Rectal smooth muscle tissue (tissue), 1 donor: ENCODE results near the gene GKN1.
A peak's percentile ranks its signal among the peaks of the same experiment; 100 is the strongest.

Source experiments
- H3K27ac ChIP-seq: one replicate; pipeline ENCODE4 v1.7.0; 2013; ENCODE audit warnings: low read depth, low read length, inconsistent platforms
- H3K27me3 ChIP-seq: one replicate; pipeline ENCODE4 v1.7.0; 2013; ENCODE audit warnings: low read length; ENCODE audit not compliant: control insufficient read depth, insufficient read depth
- H3K36me3 ChIP-seq: one replicate; pipeline ENCODE4 v1.7.0; 2013; ENCODE audit warnings: low read length; ENCODE audit not compliant: control insufficient read depth, insufficient read depth
- H3K4me1 ChIP-seq: one replicate; pipeline ENCODE4 v1.7.0; 2013; ENCODE audit warnings: low read length; ENCODE audit not compliant: control insufficient read depth, insufficient read depth
- H3K4me3 ChIP-seq: one replicate; pipeline ENCODE4 v1.7.0; 2013; ENCODE audit warnings: low read length
- H3K9ac ChIP-seq: one replicate; pipeline ENCODE4 v1.7.0; 2013; ENCODE audit warnings: low read length

GKN1 gene

DNA sequence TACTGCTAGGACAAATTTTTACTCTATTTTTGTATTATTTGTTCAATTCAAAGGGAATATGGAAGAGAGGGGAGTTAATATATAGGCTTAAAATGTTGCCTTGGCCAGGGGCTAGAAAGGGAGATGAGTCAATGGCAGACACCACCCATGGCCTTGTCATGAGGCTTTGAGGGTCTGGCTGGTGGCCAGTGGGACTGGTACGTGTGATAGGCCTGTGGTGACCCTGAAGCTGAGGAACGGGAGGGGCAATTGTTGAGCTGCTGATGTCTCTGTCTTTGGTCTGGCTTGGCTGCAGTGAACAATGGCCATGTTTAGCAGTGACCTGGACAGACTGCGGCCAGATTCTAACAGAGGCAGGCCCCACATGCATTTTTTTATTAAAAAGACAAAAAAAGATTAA, 18.5 kb downstream of the GKN1 start:
- H3K36me3 ChIP-seq: no peaks in the 10 kb centered on the region
- H3K4me1 ChIP-seq: no peaks in the 10 kb centered on the region
- H3K27me3 ChIP-seq: no peaks in the 10 kb centered on the region
- H3K9ac ChIP-seq: no peak overlapping the region
- H3K4me3 ChIP-seq: no peak overlapping the region
- H3K27ac ChIP-seq: no peak overlapping the region

DNA sequence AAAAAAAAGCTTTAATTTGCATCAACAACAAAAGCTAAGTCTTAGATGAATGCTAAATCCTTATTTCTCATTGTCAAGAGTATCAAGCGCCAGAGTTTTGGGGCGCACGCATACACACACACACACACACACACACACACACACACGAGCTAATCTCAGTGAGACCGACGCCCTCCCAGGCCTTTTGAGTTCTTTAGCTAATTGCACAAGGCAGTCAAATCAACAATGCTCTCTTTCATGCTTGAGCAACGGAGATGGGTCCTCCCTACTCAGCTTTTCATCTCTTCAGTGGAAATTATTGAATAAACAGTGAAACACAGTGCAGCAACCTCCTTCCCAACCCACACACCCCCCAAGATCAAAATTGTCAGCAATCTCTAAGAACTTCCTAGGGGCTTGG, 19.2 kb downstream of the GKN1 start:
- Histone ChIP-seq H3K4me3 (no peak overlapping the region), H3K9ac (no peak overlapping the region), H3K36me3 (no peaks in the 10 kb centered on the region)

DNA sequence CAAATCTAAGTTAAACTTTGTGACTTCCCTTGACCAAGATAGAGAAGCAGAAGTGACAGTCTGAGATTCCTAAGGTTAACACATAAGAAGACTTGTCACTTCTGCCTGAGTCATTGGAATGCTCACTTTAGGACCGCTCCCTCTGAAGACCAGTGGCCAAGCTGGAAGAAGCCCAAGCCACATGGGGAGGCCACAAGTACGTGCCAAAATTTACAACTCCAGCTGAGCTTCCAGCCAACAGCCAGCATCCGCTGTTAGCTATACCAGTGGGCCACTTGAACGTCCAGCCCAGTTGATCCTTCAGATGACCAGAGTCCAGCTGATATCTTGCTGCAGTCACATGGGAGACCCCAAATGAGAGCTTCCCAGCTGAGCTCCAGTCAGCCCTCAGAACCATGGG, 20.4 kb downstream of the GKN1 start:
- H3K4me3 ChIP-seq: no peak overlapping the region
- H3K9ac ChIP-seq: no peak overlapping the region
- no peak overlapping the region for H3K27ac ChIP-seq

More for the DNA sequence above, 19.2 kb downstream of the GKN1 start:
- no peaks in the 10 kb centered on the region for H3K4me1 ChIP-seq
- H3K27me3 ChIP-seq: no peaks in the 10 kb centered on the region
- H3K27ac ChIP-seq: no peak overlapping the region

GRCh38 chr2:68995916-68996315, 21.5 kb downstream of the GKN1 start:
- H3K27ac ChIP-seq: no peak overlapping the region
- H3K4me3 ChIP-seq: no peak overlapping the region
- H3K9ac ChIP-seq: no peak overlapping the region
- no peaks in the 10 kb centered on the region for H3K27me3 ChIP-seq
- no peaks in the 10 kb centered on the region for H3K4me1 ChIP-seq
- no peaks in the 10 kb centered on the region for H3K36me3 ChIP-seq

More for the DNA sequence above, 20.4 kb downstream of the GKN1 start:
- H3K36me3 ChIP-seq: no peaks in the 10 kb centered on the region
- H3K27me3 ChIP-seq: no peaks in the 10 kb centered on the region
- H3K4me1 ChIP-seq: no peaks in the 10 kb centered on the region

DNA sequence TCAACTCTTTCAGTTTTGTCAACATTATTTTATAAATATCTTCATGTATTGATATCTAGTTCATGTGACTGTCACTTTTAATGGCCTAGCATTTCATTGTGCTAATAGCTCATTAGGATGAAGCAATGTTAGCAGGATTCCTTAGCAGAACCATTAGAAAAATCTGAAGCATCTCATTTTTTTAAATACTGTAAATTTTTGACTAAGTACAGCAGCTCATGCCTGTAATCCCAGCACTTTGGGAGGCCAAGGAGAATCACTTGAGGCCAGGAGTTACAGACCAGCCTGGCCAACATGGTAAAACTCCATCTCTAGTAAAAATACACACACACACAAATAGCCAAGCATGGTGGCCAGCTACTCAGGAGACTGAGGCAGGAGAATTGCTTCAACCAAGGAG, 23.0 kb downstream of the GKN1 start:
- Histone ChIP-seq H3K9ac (no peak overlapping the region), H3K4me1 (no peaks in the 10 kb centered on the region), H3K4me3 (no peak overlapping the region), H3K27ac (no peak overlapping the region), H3K27me3 (no peaks in the 10 kb centered on the region), H3K36me3 (no peaks in the 10 kb centered on the region)

DNA sequence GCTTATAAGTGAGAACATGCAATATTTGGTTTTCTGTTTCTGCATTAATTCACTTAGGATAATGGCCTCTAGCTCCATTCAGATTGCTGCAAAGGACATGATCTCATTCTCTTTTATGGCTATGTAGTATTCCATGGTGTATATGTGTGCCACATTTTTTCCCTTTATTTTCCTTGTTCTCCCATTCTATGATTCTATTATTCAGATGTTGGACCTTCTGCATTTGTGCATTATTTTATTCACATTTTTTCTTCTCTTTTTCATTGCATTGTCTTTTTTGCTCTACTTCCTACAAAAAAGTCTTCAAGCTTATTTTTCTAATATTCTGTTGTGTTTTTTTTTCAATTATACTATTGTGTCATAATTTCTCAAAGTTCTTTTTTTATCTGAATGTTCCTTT, 27.4 kb downstream of the GKN1 start:
- Histone ChIP-seq H3K4me1 (no peaks in the 10 kb centered on the region), H3K9ac (no peak overlapping the region), H3K4me3 (no peak overlapping the region), H3K36me3 (no peaks in the 10 kb centered on the region), H3K27ac (no peak overlapping the region), H3K27me3 (no peaks in the 10 kb centered on the region)

DNA sequence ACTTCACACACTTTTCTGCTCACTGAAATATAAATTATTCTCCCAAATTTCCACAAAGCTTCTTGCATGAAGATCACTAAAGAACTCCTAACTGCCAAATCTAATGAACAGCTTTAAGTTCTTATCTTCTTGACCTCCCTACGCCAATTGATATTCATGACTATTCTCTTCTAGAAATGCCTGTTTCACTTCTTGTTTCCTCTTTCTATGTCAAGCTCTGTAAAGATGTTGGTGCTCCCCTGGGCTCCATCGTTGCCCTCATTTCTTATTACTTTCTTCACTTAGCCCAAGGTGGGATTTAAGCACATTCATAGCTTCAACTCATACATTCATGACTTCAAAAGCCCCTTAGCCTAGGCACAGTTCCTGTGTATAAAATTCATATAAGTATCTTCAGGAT, 29.3 kb downstream of the GKN1 start:
- H3K4me1 ChIP-seq: no peaks in the 10 kb centered on the region
- H3K4me3 ChIP-seq: no peak overlapping the region
- H3K36me3 ChIP-seq: no peaks in the 10 kb centered on the region

DNA sequence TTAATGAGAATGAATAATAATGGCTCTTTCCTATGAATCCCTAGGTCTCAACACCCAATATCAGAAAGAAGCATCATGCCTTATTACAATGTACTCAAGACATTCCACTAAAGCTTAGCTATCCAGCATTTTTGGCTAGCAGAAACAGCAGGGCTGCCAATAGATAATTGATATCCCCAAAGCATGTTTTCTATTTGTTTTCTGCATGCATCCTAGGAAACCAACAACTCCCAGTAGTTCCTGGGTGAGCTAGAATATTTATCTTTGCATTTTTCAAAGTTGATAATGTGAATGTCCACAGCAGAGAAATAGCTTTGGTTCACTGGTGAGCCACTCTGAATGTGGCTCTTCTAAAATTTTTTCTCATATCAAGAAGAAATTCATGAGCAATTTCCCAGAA, 32.7 kb downstream of the GKN1 start:
- Histone ChIP-seq H3K27me3 (no peaks in the 10 kb centered on the region), H3K4me3 (no peak overlapping the region), H3K36me3 (no peaks in the 10 kb centered on the region), H3K4me1 (no peaks in the 10 kb centered on the region), H3K9ac (no peak overlapping the region), H3K27ac (no peak overlapping the region)

More for the DNA sequence above, 29.3 kb downstream of the GKN1 start:
- H3K9ac ChIP-seq: no peak overlapping the region
- no peaks in the 10 kb centered on the region for H3K27me3 ChIP-seq
- no peak overlapping the region for H3K27ac ChIP-seq

DNA sequence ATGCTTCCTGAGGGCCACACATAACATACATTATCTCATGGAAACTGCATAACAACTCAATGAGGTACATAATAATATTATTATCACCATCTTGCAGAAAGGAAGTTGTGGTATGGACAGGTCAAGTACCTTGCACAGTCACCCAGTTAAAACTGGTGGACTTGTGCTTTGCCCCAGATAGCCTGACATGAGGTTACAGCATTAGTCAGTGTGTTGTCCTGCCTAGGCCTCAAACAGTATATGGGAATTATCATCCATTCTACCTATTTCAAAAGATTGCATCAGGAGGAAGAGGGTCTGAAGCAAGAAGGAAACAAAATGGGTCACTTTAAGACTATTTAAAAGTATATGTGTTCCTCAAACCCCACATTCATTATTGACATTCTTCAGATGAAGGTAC, 33.2 kb downstream of the GKN1 start:
- Histone ChIP-seq H3K9ac (no peak overlapping the region), H3K27ac (no peak overlapping the region), H3K27me3 (no peaks in the 10 kb centered on the region), H3K4me3 (no peak overlapping the region), H3K36me3 (no peaks in the 10 kb centered on the region), H3K4me1 (no peaks in the 10 kb centered on the region)

DNA sequence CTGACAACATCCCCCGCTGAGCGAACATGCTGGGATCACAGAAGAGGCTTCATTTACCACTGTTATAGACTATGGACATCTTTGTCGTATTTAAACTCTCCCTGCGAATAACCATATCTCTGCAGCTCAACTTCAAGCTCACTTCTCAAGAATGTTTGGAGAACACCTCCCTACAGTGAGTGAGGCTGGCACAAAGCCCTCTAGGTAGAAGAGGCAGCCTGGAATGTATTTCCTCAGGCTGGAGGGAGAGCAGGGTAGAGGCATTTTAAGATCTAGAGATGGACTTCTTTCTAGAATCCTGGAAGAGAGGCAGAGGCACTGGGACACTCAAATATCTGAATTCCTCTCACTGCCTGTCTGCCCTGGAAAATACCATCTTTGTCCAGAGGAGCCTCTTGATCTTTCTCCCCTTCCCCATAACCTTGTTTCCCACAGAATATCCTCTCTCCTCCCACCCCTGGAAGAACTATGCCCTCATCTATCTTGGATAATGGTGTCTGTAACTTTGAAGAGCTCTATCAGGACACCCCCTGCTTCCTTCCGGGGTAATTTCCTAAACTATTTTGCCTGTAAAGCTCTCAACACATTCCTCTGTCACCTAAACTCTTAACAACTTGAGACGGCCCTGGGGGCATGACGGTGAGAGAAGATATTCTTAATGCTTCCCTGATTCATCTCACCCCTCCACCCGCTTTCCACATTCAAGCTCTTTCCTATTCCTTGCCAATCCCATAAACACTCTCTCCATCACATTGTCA, 36.2 kb downstream of the GKN1 start:
- no peak overlapping the region for H3K27ac ChIP-seq
- H3K27me3 ChIP-seq: peaks cover 3% of the 10 kb centered on the region
- no peak overlapping the region for H3K9ac ChIP-seq
- H3K36me3 ChIP-seq: no peaks in the 10 kb centered on the region
- peaks cover 3% of the 10 kb centered on the region for H3K4me1 ChIP-seq
- H3K4me3 ChIP-seq: no peak overlapping the region

GRCh38 chr2:69011611-69012157, 37.2 kb downstream of the GKN1 start:
- peaks cover 3% of the 10 kb centered on the region for H3K4me1 ChIP-seq
- H3K27ac ChIP-seq: no peak overlapping the region
- H3K4me3 ChIP-seq: no peak overlapping the region
- no peaks in the 10 kb centered on the region for H3K36me3 ChIP-seq
- H3K27me3 ChIP-seq: peaks cover 3% of the 10 kb centered on the region
- no peak overlapping the region for H3K9ac ChIP-seq

- Histone ChIP-seq H3K27ac (peak overlapping the region; percentile 90), H3K36me3 (no peaks in the 10 kb centered on the region), H3K27me3 (peaks cover 3% of the 10 kb centered on the region), H3K4me3 (peak overlapping the region; percentile 85), H3K4me1 (peaks cover 10% of the 10 kb centered on the region), H3K9ac (no peak overlapping the region)
Observed at GRCh38 chr2:69012310-69013141, 38.1 kb downstream of the GKN1 start.
